ENCODE measurements around the gene AKAP9. TPM values are rescaled to one million over a fixed set of nuclear protein-coding genes. Genes with fewer than 3 reads are reported as not detected.

AKAP9 gene
- total RNA-seq, 4 donors from 2014 or later = 32.5 to 125 (median 63.5) TPM

DNA sequence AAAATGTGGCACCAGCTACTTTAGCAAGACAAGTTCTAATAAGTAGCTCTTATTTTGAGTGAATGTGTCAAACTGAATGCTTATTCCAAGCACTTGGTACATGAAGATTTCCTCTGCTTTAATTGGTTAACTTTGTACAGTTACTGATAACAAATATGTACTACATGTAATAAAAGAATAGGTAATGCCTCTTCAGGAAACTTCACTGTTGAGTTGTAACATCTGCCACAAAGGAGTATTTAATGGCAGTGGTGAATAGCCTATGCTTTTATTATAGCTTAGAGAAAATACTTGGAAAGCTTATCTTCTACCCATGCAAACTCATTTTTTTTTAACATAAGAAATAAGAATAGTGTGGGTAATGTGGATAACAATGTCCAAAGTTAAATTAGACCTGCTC is 111.0 kb downstream of the AKAP9 start:
- no peak for DNase-seq
- intact Hi-C loops (cut with DNase I; ENCODE audit: low total_unique reads) = no loop called here
- no peak for TF ChIP-seq POLR2A (IDR thresholded peaks at IDR 0.05)
- TF ChIP-seq, protein P1, sequence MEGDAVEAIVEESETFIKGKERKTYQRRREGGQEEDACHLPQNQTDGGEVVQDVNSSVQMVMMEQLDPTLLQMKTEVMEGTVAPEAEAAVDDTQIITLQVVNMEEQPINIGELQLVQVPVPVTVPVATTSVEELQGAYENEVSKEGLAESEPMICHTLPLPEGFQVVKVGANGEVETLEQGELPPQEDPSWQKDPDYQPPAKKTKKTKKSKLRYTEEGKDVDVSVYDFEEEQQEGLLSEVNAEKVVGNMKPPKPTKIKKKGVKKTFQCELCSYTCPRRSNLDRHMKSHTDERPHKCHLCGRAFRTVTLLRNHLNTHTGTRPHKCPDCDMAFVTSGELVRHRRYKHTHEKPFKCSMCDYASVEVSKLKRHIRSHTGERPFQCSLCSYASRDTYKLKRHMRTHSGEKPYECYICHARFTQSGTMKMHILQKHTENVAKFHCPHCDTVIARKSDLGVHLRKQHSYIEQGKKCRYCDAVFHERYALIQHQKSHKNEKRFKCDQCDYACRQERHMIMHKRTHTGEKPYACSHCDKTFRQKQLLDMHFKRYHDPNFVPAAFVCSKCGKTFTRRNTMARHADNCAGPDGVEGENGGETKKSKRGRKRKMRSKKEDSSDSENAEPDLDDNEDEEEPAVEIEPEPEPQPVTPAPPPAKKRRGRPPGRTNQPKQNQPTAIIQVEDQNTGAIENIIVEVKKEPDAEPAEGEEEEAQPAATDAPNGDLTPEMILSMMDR (IDR thresholded peaks at IDR 0.05) = no peak

DNA sequence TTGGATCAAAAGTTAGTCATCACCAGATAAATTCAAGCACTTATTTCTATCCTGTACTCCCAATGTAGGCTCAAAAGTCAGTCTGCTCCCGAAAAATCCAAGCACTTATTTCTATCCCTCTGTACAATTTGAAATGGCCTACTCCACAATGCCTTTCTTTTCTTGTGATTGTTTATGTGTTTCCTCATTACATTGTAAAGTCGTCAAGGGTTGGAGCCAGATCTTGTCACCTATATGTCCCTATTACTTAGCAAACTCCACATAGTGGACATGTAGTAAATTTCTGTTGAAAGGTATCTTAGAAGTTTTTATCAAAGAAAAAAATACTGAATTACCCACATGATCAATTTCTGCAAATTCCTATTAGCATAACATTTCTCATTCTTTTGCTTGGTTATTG is 111.5 kb downstream of the AKAP9 start:
- Histone ChIP-seq H3K36me3 (no peaks in the 10 kb centered on the region), H3K27me3 (no peaks in the 10 kb centered on the region), H3K4me1 (no peaks in the 10 kb centered on the region), H3K9me3 (no peaks in the 10 kb centered on the region), H3K27ac (no peak overlapping the region), H3K4me3 (no peak overlapping the region)
- no peak for DNase-seq
- intact Hi-C loops (cut with DNase I; ENCODE audit: low total_unique reads) = no loop called here
- TF ChIP-seq, protein P1 (IDR thresholded peaks at IDR 0.05) = no peak
- TF ChIP-seq POLR2A (IDR thresholded peaks at IDR 0.05) = no peak

More for the DNA sequence above, 111.0 kb downstream of the AKAP9 start:
- no peaks in the 10 kb centered on the region for H3K4me1 ChIP-seq
- H3K36me3 ChIP-seq = no peaks in the 10 kb centered on the region
- no peak overlapping the region for H3K4me3 ChIP-seq
- no peaks in the 10 kb centered on the region for H3K9me3 ChIP-seq
- H3K27me3 ChIP-seq = no peaks in the 10 kb centered on the region
- no peak overlapping the region for H3K27ac ChIP-seq

DNA sequence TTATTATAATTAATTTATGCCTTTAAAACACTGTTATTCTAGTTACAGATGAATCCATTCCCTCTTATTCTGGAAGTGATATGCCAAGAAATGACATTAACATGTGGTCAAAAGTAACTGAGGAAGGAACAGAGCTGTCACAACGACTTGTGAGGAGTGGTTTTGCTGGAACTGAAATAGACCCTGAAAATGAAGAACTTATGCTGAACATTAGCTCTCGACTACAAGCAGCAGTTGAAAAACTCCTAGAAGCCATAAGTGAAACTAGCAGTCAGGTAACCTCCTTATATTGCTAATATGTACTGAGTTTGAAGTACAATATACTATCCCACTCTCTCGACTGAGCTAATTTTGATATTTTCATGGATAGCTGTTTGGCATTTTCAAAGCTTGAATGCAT is 112.0 kb downstream of the AKAP9 start:
- intact Hi-C loops (cut with DNase I; ENCODE audit: low total_unique reads) = no loop called here
- H3K27ac ChIP-seq = no peak overlapping the region
- no peak for TF ChIP-seq POLR2A (IDR thresholded peaks at IDR 0.05)
- TF ChIP-seq, protein P1 (IDR thresholded peaks at IDR 0.05) = no peak

DNA sequence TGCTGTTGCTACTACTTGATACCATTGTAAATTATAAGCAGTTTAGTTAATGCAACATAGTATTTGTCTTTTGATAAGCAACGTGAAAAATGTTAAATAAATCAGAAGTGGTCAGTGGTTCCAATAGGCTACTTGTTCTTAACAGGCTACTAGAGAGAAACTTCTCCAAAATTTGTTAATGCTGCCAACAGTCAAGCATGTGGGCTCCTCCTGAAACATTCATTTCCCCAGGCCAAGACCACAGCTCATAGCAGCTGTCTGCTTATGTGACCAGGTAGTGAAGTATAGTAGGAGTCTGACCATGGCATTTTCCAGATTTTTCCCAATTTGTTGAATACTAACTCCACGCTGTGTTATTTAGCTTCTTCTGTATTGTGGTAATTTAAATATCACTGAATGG is 112.7 kb downstream of the AKAP9 start:
- no peaks in the 10 kb centered on the region for H3K9me3 ChIP-seq
- H3K36me3 ChIP-seq = no peaks in the 10 kb centered on the region
- no peak for DNase-seq
- H3K27ac ChIP-seq = no peak overlapping the region
- H3K27me3 ChIP-seq = no peaks in the 10 kb centered on the region
- H3K4me1 ChIP-seq = no peaks in the 10 kb centered on the region
- H3K4me3 ChIP-seq = no peak overlapping the region
- TF ChIP-seq, protein P1 (IDR thresholded peaks at IDR 0.05) = no peak
- TF ChIP-seq POLR2A (IDR thresholded peaks at IDR 0.05) = no peak
- intact Hi-C loops (cut with DNase I; ENCODE audit: low total_unique reads) = no loop called here

More for the DNA sequence above, 112.0 kb downstream of the AKAP9 start:
- H3K9me3 ChIP-seq = no peaks in the 10 kb centered on the region
- no peaks in the 10 kb centered on the region for H3K4me1 ChIP-seq
- no peaks in the 10 kb centered on the region for H3K36me3 ChIP-seq
- no peaks in the 10 kb centered on the region for H3K27me3 ChIP-seq
- no peak overlapping the region for H3K4me3 ChIP-seq
- no peak for DNase-seq

DNA sequence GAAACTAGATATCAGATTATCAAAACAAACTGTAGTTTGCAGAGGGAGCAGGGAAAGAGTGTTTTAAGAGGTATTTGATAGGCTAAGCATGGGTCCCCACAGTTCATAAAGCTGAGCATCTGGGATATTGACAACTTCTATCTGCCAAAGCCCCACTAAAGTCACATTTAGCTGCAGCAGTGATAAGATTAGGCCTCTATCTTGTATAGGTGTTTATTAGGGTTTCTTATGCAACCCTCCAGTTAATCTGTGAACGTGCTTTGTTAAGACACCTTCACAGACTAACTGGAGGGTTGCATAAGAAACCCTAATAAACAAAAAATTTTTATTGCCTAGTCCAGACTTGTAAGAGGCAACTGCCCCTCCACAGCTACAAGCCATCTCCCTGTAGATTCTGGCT is 115.6 kb downstream of the AKAP9 start:
- H3K9me3 ChIP-seq = no peaks in the 10 kb centered on the region
- no peaks in the 10 kb centered on the region for H3K4me1 ChIP-seq
- H3K4me3 ChIP-seq = no peak overlapping the region
- no peak overlapping the region for H3K27ac ChIP-seq
- H3K36me3 ChIP-seq = no peaks in the 10 kb centered on the region
- TF ChIP-seq POLR2A (IDR thresholded peaks at IDR 0.05) = no peak
- TF ChIP-seq, protein P1 (IDR thresholded peaks at IDR 0.05) = no peak
- H3K27me3 ChIP-seq = no peaks in the 10 kb centered on the region
- intact Hi-C loops (cut with DNase I; ENCODE audit: low total_unique reads) = no loop called here
- no peak for DNase-seq

Data from uterus (tissue), 4 donors.